Memory B cell (primary cell): ENCODE data around the gene GP9.

Experiments used
- ATAC-seq: fragments of 150-1000 bp; cut with Tn5 transposase; 2 replicates; pipeline ENCODE4 v1.10.0; 2021; ENCODE audit warnings: low read depth, mild to moderate bottlenecking, moderate library complexity
- DNase-seq, 2 donors: peaks; one replicate each; pipeline ENCODE4 v3.0.0; 2022; ENCODE audit warnings: low spot score in 2 of 2
- H3K27ac Mint-ChIP-seq: one replicate; pipeline ENCODE4 v1.8.0; 2022; ENCODE audit warnings: mild to moderate bottlenecking, moderate library complexity, mixed read lengths
- H3K27me3 Mint-ChIP-seq: one replicate; pipeline ENCODE4 v1.8.0; 2022; ENCODE audit warnings: mixed read lengths
- H3K36me3 Mint-ChIP-seq: one replicate; pipeline ENCODE4 v1.8.0; 2022; ENCODE audit warnings: mild to moderate bottlenecking, mixed read lengths
- H3K4me1 Mint-ChIP-seq: one replicate; pipeline ENCODE4 v1.8.0; 2022; ENCODE audit warnings: mixed read lengths
- H3K4me3 Mint-ChIP-seq: one replicate; pipeline ENCODE4 v1.8.0; 2022; ENCODE audit warnings: mild to moderate bottlenecking, moderate library complexity, mixed read lengths
- H3K9me3 Mint-ChIP-seq: one replicate; pipeline ENCODE4 v1.8.0; 2022; ENCODE audit warnings: mixed read lengths

Gene GP9

DNA sequence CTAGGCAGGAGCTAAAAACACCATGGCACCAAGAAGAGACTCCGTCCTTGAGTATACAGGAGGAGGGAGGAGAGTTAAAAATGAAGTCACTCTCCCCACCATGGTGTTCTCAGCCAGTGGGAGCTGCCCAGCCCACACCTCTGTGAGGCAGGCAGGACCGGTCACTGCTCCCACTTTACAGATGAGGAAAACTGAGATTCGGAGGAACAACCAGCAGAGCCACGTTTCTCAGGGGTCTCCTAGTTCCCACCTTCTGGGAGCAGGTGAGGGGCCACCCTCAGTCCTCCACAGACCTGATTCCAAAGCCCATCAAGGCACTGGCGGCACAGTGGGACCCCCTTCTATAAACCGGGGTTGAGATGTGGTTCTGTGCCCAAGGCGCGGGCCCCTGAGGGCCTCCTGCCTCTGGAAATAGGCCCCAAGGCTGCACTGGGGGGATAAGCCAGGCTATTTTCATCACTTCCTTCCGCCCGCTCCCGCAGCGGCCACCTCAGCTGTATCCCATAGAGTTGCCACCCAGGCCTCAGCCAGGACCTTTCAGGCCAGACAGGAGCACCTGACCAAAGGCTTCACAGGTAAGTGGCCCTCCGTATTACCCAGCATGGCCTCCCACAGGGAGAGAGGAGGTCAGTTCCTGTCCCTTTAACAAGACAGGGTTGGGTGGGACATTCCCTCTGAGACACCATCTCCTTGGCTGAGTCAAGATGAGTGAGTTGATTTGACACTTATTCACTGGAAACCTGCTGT is at the start of gene GP9:
Gene GP9 (plus strand): TSS at position 504 of the 747 bp plus-strand sequence. CDS start 961 bp downstream, outside the sequence.
- Mint-ChIP-seq H3K27ac (no peak within 1 kb of the TSS), H3K36me3 (peaks cover 2% of the 10 kb centered on the region), H3K4me3 (no peak within 1 kb of the TSS), H3K9me3 (no peaks in the 10 kb centered on the region), H3K27me3 (peaks cover 30% of the 10 kb centered on the region), H3K4me1 (peaks cover 4% of the 10 kb centered on the region)
- ATAC-seq = no peak
- DNase-seq = no peak

DNA sequence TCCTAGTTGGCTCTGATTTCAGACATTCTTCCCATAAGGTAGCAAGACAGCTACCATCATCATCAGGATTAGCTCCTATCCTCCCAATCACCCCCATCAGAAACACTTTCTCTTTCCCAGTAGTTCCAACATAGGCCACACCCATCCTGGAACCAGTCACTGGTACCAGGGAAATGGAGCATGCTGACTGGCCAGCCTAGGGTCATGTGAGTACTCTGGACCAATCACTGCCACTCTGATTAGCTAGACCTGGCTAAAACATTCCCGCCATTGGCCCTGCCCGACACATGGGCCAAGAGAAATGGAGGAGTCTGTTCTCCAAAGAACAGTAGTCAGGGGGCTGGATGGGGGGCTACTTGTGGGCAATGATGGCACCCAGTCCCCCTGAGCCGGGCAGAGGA is 47.1 kb upstream of the GP9 start:
- Mint-ChIP-seq H3K36me3 (no peaks in the 10 kb centered on the region), H3K27me3 (peaks cover 3% of the 10 kb centered on the region), H3K4me3 (no peak overlapping the region), H3K4me1 (peaks cover 25% of the 10 kb centered on the region), H3K9me3 (peaks cover 2% of the 10 kb centered on the region), H3K27ac (peak overlapping the region; percentile 99)
- no peak for ATAC-seq
- no peak for DNase-seq

- no peak for DNase-seq
- Mint-ChIP-seq H3K27me3 (no peaks in the 10 kb centered on the region), H3K4me1 (peaks cover 31% of the 10 kb centered on the region), H3K36me3 (no peaks in the 10 kb centered on the region), H3K27ac (peak overlapping the region; percentile 99), H3K9me3 (peaks cover 2% of the 10 kb centered on the region), H3K4me3 (no peak overlapping the region)
- ATAC-seq = no peak
Observed at GRCh38 chr3:129014148-129014547, 46.4 kb upstream of the GP9 start.

DNA sequence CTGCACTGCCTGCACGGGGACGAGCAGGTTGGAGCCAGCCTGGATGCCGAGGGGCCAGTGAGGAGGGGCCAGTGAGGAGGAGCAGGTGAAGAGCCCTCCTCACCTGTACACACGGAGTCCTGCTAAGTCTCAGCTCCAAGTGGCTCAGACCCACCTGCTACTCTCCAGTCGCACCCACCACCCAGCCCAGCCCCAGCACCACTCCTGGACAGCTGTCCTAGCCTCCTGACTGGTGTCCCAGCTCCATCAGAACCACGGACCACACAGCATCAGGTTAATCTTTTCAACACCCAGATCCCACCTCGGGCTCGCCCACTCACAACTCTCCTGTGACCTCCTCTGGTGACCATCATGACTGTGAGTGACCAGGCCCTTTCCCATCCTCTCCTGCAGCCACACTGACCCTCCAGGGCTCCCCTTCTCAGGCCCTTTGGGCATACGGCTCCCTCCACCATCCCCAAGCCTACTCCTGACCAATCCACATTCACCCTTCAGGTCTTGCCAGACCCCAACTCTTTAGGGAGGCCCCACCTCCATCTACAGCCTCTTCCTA is 45.7 kb upstream of the GP9 start:
- Mint-ChIP-seq H3K9me3 (peaks cover 2% of the 10 kb centered on the region), H3K4me3 (no peak overlapping the region), H3K36me3 (no peaks in the 10 kb centered on the region), H3K4me1 (peaks cover 31% of the 10 kb centered on the region), H3K27me3 (no peaks in the 10 kb centered on the region), H3K27ac (peak overlapping the region; percentile 99)
- no peak for DNase-seq
- ATAC-seq = no peak

- ATAC-seq = no peak
- H3K4me1 Mint-ChIP-seq = peaks cover 31% of the 10 kb centered on the region
- H3K27me3 Mint-ChIP-seq = no peaks in the 10 kb centered on the region
- no peaks in the 10 kb centered on the region for H3K36me3 Mint-ChIP-seq
- peak overlapping the region; percentile 49 for H3K4me3 Mint-ChIP-seq
- H3K27ac Mint-ChIP-seq = peak overlapping the region; percentile 99
- no peak for DNase-seq
- H3K9me3 Mint-ChIP-seq = peaks cover 2% of the 10 kb centered on the region
Observed at GRCh38 chr3:129015388-129016105, 45.0 kb upstream of the GP9 start.

GRCh38 chr3:129016356-129016719 is 44.2 kb upstream of the GP9 start:
- H3K36me3 Mint-ChIP-seq = no peaks in the 10 kb centered on the region
- no peaks in the 10 kb centered on the region for H3K27me3 Mint-ChIP-seq
- H3K9me3 Mint-ChIP-seq = peaks cover 2% of the 10 kb centered on the region
- DNase-seq (peak; percentile 70 to 85), ATAC-seq (peak; percentile 71)
- peaks cover 31% of the 10 kb centered on the region for H3K4me1 Mint-ChIP-seq
- H3K27ac Mint-ChIP-seq = peak overlapping the region; percentile 99
- H3K4me3 Mint-ChIP-seq = peak overlapping the region; percentile 30

DNA sequence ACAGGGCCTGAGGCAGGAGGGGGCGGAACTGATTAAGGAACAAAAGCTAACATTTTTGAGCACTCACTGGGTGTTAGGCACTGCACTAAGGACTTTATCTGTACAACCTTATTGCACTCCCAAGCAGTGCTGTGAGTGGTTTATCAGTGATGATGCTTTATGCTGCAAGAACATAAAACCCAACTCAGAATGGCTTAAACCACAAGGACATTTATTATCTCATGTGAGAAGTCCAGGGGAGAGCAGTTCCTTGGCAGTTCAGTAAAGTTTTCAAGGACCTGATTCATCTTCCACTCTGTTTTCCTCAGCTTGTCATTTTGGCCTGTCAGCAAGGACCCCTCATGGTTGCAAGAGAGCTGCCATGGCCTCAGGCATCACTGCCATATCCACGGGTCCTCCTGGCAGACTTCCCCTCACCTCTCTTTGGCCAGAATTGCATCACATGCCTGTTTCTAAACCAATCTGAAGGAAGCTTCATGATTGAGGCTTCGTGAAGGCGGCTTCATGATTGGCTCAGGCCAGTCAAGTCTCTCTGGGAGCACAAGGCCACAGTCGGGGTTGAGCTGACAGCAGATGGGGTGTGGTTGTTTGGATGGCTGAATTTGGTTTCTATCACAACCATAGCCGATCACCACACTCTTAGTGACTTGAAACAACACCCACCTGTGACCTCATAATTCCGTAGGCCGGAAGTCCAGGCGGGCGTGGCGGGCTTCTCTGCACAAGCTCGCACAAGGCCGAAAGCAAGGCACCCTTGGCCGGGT is 43.7 kb upstream of the GP9 start:
- DNase-seq (peak; percentile 76 to 83), ATAC-seq (peak; percentile 77)
- Mint-ChIP-seq H3K36me3 (no peaks in the 10 kb centered on the region), H3K4me3 (peak overlapping the region; percentile 43), H3K27ac (peak overlapping the region; percentile 99), H3K27me3 (no peaks in the 10 kb centered on the region), H3K4me1 (peaks cover 31% of the 10 kb centered on the region), H3K9me3 (peaks cover 2% of the 10 kb centered on the region)

GRCh38 chr3:129017484-129017899 is 43.1 kb upstream of the GP9 start:
- H3K27ac Mint-ChIP-seq = peak overlapping the region; percentile 99
- peaks cover 2% of the 10 kb centered on the region for H3K9me3 Mint-ChIP-seq
- peak overlapping the region; percentile 65 for H3K4me3 Mint-ChIP-seq
- no peaks in the 10 kb centered on the region for H3K36me3 Mint-ChIP-seq
- DNase-seq (no peak), ATAC-seq (no peak)
- H3K4me1 Mint-ChIP-seq = peaks cover 31% of the 10 kb centered on the region
- H3K27me3 Mint-ChIP-seq = no peaks in the 10 kb centered on the region

DNA sequence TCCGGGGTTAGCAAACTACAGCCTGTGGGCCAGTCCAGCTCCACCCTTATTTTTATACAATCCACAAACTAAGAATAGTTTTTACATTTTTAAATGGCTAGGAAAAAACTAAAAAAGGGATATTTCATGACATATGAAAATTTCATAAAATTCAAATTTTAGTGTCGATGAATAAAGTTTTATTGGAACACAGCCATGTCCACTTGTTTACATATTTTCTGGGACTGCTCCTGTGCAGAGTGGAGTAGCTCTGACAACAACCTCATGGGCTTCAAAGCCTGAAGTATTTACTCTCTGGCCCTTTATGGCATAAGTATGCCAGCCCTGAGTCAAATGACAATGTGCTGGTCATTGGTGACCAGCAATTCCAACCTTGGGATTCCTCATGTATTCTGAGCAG is 42.3 kb upstream of the GP9 start:
- Mint-ChIP-seq H3K9me3 (peaks cover 2% of the 10 kb centered on the region), H3K4me3 (no peak overlapping the region), H3K36me3 (no peaks in the 10 kb centered on the region), H3K27ac (peak overlapping the region; percentile 99), H3K4me1 (peaks cover 31% of the 10 kb centered on the region), H3K27me3 (no peaks in the 10 kb centered on the region)
- ATAC-seq = no peak
- no peak for DNase-seq

DNA sequence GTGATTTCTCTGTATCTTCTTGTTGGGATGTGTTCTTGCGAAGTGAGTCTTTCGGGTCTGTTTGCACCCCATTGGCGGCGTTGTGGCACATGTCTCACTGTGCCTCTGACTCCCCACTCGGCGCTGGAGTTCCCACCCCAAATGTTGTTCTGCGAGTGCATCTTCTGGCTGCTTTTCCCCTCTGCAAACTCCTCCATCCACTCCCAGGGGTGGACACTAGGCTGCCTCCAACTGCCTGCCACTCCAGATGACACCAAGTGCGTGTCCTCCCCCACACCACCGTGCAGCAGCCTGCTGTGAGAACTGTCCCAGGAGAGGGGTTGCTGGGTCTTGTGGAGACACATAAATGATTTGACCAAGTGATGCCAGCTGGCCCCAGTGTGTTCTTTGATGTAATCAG is 41.8 kb upstream of the GP9 start:
- H3K27ac Mint-ChIP-seq = peak overlapping the region; percentile 99
- H3K27me3 Mint-ChIP-seq = no peaks in the 10 kb centered on the region
- ATAC-seq = no peak
- no peak for DNase-seq
- H3K36me3 Mint-ChIP-seq = no peaks in the 10 kb centered on the region
- H3K4me1 Mint-ChIP-seq = peaks cover 31% of the 10 kb centered on the region
- H3K9me3 Mint-ChIP-seq = peaks cover 2% of the 10 kb centered on the region
- H3K4me3 Mint-ChIP-seq = no peak overlapping the region

GRCh38 chr3:129019266-129019665 is 41.3 kb upstream of the GP9 start:
- DNase-seq = no peak
- H3K27ac Mint-ChIP-seq = peak overlapping the region; percentile 99
- H3K4me3 Mint-ChIP-seq = no peak overlapping the region
- peaks cover 31% of the 10 kb centered on the region for H3K4me1 Mint-ChIP-seq
- ATAC-seq = no peak
- no peaks in the 10 kb centered on the region for H3K27me3 Mint-ChIP-seq
- peaks cover 2% of the 10 kb centered on the region for H3K9me3 Mint-ChIP-seq
- no peaks in the 10 kb centered on the region for H3K36me3 Mint-ChIP-seq

DNA sequence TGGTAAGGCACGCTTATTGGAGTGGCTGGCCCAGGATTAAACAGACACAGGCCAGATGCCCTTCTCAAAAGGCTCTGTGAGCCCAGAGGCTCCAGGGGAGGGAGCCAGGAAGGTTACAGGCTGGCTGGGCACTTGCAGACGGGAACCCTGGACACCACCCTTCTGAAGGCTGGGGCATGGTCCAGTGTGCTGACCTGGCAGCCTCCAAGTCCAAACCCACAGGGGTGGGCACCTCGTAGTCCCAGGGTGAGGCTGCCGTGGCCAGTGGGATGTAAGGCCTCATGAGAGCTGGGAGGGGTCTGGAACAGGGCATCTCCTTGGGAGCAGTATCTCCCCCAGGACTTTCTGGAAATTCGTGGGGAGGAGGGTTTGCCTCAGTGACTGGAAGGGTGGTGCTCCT is 39.9 kb upstream of the GP9 start:
- no peak for DNase-seq
- H3K4me1 Mint-ChIP-seq = peaks cover 24% of the 10 kb centered on the region
- H3K27ac Mint-ChIP-seq = no peak overlapping the region
- no peaks in the 10 kb centered on the region for H3K27me3 Mint-ChIP-seq
- peaks cover 2% of the 10 kb centered on the region for H3K9me3 Mint-ChIP-seq
- ATAC-seq = no peak
- H3K36me3 Mint-ChIP-seq = no peaks in the 10 kb centered on the region
- H3K4me3 Mint-ChIP-seq = no peak overlapping the region

DNA sequence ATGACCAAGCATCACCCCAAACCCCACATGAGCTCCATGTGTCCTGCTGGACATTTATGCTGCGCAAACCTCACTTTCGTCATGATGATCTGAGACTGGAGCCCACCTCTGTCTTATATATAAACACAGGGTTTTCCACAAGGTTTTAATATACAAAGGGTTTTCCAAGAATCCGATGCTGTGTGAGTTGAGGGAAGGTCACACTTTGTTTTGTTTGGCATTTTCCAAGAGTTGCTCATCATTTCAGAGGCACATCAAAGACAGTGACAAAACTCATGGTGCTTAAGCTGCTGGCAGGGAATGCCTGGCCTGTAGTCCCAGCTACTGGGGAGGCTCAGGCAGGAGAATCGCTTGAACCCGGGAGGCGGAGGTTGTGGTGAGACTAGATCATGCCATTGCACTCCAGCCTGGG is 39.4 kb upstream of the GP9 start:
- ATAC-seq (no peak), DNase-seq (no peak)
- Mint-ChIP-seq H3K9me3 (peaks cover 2% of the 10 kb centered on the region), H3K27me3 (no peaks in the 10 kb centered on the region), H3K27ac (peak overlapping the region; percentile 62), H3K4me3 (no peak overlapping the region), H3K4me1 (peaks cover 22% of the 10 kb centered on the region), H3K36me3 (no peaks in the 10 kb centered on the region)
